HPDE6-E6E7 (cell line): ENCODE data around the gene COG7.
"Not testable (repeated sequence)": the region's sequence is repeated elsewhere in the genome, so short reads cannot be mapped to it uniquely, and the experiment has no call there.

ENCODE experiments used
- DNase-seq: peaks from one replicate; pipeline ENCODE4 v3.0.0; 2011; ENCODE audit warnings: missing footprints; ENCODE audit errors: extremely low spot score

Gene COG7

DNA sequence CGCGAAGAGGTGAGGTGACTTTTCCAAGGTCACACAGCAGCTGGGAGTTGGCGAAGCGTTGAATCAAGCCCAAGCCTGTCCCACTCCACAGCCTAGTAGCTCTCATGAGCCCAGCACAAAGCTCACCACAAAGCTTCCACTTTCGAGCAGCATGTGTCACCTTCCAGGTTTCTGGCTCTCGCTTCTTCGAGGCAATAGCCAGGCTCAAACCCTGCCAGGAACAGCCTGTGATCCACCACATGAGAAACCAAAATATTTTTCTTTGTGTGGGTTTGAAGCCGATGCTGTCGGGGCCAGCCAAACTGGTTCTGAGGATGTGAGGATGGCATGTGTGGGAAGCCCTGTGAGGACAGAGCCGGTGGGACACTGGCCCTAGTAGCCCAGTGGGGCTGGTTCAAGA, 68.1 kb downstream of the COG7 start:
- no peak for DNase-seq

DNA sequence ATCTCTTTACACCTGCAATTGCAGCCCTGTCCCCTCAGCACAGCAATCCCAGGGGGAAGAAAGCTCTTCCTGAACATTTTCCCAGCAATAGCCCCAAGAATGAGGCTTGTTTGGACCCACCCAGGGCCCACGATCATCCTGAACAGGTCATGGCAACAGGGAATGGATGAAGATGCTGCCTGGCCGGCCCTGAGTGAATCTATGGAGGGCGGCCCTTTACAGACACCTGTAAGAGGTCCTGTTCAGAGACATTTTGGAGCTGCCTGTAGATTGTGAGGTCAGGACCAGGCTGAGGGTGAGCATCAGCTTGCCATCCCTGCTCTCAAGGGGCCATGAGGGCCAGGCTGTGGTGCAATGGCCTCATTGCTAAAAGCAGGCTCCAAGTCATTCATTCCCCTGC, 69.1 kb downstream of the COG7 start:
- no peak for DNase-seq

DNA sequence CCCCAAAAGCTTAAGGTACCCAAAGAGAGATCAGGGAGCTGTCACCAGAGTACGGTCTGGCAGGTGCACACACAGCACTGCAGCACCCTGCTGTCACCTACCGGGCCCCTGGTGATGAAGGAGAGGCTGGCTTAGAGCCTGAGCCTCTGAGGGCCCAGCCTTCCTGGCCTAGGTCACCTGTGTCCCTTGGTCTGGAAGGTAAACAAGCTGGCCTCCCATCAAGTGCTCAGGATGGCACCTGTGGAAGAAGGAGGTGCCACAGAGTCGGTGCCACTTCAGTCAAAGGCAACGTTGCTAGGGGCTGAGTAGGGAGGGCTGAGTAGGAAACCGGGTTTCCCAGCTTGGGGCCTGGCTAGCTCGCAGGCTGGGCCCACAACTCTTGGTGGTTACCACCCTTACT, 70.7 kb downstream of the COG7 start:
- DNase-seq, result no peak

DNA sequence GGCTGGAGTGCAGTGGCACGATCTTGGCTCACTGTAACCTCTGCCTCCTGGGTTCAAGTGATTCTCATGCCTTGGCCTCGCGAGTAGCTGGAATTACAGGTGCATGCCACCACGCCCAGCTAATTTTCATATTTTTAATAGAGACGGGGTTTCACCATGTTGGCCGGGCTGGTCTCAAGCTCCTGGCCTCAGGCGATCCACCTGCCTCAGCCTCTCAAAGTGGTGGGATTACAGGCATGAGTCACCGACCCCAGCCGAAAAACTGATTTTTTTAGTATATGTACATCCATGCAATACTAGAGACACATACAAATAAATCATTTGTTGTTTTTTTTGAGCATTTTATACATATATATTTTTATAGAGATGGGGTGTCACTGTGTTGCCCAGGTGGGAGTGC, 71.3 kb downstream of the COG7 start:
- DNase-seq, result not testable (repeated sequence)

DNA sequence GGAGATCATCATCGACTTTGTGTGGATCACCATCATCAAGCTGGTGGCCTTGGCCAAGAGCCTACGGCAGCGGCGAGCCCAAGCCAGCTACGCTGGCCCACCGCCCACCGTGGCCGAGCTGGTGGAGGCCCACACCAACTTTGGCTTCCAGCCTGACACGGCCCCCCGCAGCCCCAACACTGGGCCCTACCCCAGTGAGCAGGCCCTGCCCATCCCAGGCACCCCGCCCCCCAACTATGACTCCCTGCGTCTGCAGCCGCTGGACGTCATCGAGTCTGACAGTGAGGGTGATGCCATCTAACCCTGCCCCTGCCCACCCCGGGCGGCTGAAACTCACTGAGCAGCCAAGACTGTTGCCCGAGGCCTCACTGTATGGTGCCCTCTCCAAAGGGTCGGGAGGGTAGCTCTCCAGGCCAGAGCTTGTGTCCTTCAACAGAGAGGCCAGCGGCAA, 72.5 kb downstream of the COG7 start:
- DNase-seq, result no peak

DNA sequence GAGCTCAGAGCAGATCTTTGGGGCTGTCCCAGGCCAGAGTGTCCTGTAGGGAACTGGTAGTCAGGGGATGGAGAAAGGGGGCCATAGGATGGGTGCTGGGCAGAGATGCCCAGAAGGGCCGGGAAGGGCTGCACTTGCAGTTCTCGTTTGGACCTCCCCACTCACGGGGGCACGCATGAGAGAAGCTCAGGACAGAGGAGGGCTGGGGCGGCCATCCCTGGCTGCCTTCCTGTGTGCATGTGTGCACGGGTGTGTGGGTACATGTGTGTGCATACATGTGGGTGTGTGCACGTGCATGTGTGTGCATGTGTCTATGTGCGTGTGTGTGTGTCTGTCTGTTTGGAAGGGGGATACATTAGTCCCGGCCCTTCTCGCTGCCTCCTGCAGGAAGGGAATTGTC, 73.3 kb downstream of the COG7 start:
- no peak for DNase-seq

DNA sequence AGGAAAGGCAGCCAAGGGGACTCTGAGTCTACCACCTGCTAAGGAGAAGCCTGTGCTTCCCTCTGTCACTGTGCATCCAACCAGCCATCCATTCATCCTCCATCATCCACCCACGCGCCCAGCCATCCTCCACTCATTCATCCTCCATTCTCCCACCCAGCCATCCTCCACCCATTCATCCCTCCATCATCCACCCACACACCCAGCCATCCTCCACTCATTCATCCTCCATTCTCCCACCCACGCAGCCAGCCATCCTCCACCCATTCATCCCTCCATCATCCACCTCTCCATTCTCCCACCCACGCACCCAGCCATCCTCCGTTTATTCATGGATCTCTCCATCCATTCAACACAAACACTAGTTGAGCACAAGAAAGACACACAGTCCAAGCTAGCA, 74.1 kb downstream of the COG7 start:
- DNase-seq, result no peak

DNA sequence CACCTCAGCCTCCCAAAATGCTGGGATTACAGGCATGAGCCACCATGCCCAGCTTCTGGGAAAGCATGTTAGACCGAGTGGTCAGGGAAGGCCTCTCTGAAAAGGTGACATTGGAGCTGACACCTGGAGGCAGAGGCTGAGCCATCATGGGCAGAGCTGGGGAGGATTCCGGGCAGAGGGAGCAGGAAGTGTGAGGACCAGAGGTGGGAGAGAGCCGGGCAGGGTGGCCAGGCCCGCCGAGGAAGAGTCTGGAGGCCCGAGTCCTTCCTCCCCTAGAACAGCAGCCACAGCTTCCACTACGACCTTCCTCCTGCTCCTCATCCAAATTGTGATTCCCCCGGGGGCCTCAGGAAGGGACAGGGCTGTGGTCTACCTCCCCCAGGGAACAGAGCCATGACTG, 74.7 kb downstream of the COG7 start:
- no peak for DNase-seq

DNA sequence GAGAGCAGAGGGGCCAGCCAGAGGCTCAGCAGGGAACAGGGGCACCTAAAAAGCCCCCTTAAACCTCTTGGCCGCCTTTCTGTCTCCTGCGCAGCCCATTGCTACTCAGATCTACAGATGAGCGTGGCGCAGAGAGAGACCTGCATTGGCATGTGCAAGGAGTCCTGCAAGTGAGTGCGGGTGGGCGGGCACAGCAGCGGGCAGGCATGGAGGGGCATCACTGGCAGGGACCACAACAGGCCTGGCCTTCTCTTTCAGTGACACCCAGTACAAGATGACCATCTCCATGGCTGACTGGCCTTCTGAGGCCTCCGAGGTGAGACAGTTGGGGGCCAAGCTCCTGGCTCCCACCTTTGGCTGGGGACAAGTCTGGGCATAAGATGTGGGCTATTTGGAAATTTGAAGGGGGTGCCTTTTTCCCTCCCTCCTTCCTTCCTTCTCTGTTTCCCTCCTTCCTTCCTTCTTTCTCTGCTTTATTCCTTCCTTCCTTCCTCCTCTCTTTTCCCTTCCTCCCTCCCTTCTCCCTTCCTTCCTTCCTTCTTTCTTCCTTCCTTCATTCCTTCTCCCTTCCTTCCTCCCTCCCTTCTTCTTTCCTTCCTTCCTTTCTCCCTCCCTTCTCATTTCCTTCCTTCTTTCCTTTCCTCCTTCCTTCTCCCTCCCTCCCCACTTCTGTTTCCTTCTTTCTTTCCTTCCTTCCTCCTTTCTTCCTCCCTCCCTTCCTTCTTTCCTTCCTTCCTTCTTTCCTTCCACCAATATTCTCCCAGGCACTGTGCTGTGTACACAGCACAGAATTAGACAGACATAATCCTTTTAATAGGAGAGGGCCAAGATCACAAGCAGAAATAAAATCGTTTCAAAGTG, 75.7 kb downstream of the COG7 start:
- DNase-seq, result no peak

DNA sequence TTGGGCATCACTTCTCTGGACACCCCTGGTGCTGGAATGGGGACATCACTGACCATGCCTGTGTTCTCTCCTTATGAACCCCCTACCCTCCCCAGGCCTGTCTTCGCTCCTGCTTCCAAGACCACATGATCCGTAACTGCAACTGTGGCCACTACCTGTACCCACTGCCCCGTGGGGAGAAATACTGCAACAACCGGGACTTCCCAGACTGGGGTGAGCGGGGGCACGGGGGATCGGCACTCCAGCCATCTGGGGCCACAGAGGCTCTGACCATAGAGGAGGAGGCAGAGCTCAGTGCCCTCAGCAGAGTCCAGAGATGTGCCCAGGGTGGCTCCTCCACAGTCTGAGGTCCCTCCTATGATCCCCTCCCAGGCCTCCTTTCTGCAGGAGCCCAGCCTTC, 77.3 kb downstream of the COG7 start:
- no peak for DNase-seq

DNA sequence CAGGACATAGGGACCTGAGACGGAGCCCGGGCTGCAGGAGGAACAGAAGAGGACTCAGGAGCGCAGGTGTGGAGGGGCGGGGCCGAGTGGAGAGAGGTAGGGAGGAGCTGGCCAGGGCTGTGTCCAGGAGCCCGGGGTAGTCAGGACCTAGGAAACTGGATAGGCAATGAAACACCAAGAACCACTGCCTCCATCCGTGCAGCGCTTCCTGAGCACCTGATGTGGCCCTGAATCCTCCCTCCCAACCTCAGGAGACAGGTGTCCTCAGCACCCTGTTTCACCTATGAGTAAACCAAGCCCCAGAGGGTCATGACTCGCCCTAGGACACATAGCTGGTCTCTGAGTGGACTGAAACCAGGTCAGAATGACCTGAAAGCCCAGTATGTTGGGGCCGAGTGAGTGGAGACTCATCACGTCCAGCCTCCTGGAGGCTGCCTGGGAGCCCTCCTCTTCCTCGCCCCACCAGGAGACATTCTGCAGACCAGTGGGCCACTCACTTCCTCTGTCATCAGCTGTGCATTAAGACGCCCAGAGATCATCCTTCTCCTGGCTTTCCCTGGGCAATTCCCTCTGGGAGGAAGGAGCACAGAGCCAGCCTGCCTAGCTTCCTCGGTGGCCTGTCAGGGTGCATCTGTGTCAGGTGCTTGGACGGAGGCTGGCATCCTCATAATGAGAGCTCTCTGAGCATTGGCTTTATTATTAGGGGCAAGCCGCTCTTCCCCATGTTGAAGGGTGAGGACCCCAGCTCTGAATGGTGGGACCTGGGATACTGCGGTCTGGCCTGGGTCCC, 78.1 kb downstream of the COG7 start:
- DNase-seq, result no peak

DNA sequence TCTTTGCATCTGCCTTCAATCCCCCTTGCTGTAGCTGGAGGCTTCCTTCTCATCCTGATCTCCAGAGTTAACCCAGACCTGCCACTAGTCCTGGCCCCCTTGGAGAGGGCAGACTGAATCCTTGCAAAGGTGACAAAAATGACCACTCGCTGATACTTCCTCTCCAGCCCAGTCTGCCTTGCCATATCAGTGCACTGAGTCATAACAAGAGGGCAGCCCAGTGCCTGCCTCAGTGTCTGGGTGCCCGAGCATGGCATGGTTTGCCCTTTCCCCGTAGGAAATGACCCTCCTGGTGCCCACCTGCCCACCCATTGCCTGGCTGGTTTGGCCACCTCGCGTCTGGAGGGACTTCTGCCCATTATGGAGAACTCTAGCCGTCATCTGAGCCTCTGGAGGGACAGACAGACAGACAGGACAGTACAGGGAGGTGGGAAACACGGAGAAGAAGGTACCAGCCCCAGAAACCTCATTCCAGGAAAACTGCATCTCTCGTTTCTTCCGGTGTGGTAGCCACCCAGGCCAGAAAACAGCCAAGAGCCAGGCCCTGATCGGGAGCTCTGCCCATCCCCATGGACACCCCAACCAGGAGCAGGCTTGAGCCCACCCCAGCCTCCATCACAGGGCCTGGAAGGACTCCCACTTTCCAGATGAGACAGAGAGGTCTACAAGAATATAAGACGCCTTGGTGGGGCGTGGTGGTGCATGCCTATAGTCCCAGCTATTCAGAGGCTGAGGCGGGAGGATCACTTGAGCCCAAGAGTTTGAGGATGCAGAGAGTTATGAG, 79.4 kb downstream of the COG7 start:
- DNase-seq, result no peak

DNA sequence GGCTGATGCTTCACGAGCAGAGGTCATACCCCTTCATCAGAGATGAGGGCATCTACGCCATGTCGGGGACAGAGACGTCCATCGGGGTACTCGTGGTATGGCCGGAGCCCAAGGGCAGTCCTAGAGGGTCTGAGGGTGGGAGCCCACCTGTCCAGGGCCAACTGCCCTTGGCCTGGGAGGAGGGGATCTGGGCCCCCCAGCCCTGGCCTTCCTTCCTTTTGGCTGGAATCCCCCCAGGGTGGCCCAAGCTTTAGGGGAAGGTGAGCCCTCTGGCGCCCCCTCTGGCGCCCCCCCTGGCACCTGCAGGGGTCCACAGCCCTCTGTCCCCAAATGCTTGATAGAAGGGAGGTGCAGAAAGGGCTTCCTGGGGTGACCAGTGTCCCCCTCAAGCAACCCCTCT, 81.6 kb downstream of the COG7 start:
- no peak for DNase-seq

DNA sequence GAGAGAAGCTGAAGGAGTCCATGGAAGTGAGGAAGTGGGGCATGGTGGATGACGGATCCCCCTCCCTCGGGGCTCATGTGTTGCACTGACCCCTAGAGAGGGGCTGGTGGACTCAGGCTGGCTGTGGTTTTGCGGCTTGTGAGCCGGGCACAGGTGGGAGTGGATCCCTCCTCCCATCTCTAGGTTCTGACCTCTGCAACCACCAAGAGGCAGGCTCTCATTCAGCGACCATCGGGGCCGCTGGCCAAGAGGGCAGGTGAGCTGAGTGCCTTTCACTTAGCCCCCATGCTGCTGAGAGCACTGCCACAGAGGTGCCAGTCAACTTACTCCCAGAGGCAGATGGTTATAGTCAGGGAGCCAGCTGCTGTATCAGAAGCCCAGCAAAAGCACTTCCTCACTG, 83.6 kb downstream of the COG7 start:
- no peak for DNase-seq

DNA sequence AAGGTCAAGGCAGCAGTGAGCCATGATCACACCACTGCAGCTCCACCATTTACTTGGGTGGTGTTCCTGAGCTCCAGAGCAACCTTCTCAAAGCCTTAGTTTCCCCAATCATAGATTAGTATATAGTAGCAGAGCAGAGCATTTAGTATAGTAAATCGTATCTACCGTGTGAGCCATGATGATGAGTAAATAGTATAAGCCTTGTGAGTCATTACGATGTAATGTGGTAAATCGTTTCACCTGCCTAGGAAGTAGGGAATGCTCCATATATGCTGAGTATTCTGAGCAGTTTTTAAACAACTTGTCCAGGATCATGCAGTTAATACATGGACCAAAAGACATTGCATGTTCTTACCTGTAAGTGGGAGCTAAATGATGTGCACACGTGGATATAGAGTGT, 84.5 kb downstream of the COG7 start:
- DNase-seq, result no peak

DNA sequence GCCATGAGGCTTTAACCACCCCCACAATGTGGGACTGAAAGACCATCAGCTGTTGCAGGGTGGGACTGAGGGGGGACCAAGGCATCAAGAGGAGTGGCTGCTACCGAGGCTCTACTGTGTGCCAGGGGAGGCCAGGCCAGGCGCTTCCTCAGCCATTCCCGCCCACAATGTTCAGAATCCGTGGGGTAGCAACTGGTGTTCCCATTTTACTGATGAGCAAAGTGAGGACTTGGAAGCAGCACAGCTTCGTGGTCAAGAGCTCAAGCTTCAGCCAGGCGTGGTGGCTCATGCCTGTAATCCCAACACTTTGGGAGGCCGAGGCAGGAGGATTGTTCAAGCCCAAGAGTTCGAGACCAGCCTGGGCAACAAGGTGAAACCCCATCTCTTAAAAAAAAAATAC, 85.0 kb downstream of the COG7 start:
- no peak for DNase-seq

DNA sequence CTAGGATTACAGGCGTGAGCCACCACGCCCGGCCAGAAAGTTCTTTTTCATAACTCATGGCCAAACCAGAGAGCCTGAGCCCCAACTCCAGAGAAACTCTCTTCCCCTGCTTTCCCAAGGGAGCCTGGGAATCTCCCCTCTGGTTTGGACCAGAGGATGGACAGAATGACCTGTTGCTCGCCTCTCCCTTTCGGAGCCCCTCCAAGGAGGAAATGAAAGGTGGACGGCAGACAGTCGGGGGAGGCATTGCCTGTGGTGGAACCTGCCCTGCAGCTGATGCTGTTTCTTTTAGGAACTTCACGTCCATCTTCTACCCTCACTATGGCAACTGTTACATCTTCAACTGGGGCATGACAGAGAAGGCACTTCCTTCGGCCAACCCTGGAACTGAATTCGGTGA, 85.4 kb downstream of the COG7 start:
- no peak for DNase-seq

DNA sequence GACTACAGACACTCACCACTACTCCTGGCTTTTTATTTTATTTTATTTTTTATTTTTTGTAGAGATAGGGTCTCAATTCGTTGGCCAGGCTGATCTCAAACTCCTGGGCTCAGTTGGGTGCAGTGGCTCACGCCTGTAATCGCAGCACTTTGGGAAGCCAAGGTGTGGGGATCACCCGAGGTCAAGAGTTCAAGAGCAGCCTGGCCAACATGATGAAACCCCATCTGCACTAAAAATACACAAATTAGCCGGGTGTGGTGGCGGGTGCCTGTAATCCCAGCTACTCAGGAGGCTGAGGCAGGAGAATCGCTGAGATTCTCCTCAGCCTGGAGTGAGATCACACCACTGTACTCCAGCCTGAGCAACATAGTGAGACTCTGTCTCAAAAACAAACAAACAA, 86.6 kb downstream of the COG7 start:
- DNase-seq, result not testable (repeated sequence)

DNA sequence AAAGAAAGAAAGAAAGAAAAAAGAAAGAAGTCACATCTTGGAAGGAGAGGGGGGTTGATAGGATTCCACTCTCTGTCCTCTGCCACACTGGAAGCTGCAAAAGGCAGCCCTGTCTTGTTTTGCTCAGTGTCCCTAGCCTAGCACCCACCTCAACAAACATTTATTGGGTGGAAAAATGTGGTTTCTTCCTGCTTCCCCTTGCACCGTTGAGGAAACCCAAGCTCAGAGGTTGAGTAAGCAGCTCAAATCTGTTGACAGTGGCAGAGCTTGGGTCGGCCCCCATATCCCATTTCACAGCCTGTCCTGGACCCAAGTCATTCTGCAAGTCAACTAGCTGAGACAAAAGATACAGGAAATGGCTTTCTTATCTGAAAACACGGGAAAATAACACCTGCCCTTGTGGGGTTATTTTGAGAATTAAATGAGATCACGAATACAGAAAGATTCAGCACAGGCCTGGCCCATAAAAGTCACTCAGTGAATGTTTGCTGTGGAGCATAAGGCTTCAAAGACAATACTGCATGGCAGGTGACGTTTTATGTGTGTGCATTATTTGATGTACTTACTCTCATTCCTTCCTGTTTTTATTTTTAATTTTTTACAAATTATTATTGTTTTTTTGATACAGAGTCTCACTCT, 87.3 kb downstream of the COG7 start:
- DNase-seq, result no peak

DNA sequence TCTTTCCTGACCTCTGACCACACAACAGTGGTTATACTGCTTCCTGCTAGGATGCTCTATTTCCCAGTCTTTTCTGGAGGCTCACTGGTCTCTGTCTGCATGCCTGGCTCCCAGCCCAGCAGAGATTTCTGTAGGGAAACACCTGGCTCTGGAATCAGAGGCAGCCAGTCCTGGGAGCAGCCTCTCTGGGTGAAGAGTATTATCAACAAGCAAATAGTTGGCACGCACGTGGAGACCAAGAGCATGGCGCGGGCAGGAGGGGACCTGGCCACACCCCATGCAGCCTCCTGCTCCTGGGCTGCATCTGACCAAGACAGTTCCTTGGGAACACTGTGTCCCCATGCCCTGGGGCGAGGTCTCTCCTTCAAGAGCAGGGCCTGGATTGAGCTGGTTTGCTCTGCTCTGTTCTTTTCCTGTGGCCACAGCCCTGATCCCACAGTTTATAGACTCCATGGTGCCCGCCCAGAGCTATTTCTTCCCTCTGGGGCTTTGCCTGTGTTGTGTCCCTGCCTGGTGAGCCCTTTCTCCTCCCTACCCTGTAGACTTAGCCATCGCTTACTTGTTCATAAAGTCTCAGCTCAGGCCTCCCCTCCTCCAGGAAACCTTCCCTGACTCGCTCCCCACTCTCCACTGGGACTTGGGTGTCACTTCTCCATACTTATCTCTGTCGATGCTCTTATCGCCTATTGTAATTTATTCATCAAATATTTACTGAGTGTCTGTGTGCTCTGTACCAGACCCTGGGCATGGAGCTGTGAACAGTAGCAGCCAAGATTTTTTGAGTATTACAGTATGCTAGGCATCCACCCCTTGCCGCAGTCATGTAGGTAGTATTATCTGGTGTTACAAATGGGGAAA, 90.3 kb downstream of the COG7 start:
- no peak for DNase-seq
